ENCODE measurements around the gene PLPP3. TPM values are rescaled to one million over a fixed set of nuclear protein-coding genes. Genes with fewer than 3 reads are reported as not detected.

The PLPP3 gene
- total RNA-seq, 1 donor from 2014 or later: 106 TPM

DNA sequence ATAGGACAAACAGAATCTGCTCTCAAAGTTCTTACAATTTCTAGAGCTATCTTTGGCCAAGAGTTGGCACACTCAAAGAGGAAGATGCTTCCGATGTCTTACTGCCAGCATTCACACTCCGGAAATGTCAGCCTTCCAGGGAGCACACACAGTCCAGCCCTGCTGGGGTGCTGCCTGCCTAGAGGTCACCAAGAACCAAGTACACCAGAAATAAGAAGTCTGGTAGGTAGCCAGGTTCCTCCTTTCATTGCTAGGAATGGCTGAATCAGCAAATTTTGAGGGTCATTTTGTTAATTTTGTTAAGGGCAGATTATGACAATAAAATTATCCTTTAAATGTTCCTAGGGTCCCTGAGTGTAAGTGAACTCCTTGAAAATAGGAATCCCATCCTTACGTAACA is 77.5 kb downstream of the PLPP3 start:
- H3K4me1 ChIP-seq: peaks cover 55% of the 10 kb centered on the region
- DNase-seq (no peak), ATAC-seq (no peak)
- TF ChIP-seq, protein P1, sequence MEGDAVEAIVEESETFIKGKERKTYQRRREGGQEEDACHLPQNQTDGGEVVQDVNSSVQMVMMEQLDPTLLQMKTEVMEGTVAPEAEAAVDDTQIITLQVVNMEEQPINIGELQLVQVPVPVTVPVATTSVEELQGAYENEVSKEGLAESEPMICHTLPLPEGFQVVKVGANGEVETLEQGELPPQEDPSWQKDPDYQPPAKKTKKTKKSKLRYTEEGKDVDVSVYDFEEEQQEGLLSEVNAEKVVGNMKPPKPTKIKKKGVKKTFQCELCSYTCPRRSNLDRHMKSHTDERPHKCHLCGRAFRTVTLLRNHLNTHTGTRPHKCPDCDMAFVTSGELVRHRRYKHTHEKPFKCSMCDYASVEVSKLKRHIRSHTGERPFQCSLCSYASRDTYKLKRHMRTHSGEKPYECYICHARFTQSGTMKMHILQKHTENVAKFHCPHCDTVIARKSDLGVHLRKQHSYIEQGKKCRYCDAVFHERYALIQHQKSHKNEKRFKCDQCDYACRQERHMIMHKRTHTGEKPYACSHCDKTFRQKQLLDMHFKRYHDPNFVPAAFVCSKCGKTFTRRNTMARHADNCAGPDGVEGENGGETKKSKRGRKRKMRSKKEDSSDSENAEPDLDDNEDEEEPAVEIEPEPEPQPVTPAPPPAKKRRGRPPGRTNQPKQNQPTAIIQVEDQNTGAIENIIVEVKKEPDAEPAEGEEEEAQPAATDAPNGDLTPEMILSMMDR (IDR thresholded peaks at IDR 0.05): no peak
- H3K27ac ChIP-seq: no peak overlapping the region
- intact Hi-C loops (cut with DNase I): no loop called here
- peaks cover 39% of the 10 kb centered on the region for H3K36me3 ChIP-seq
- no peaks in the 10 kb centered on the region for H3K9me3 ChIP-seq
- no peak overlapping the region for H3K4me3 ChIP-seq
- no peaks in the 10 kb centered on the region for H3K27me3 ChIP-seq (ENCODE audit: low read depth)

DNA sequence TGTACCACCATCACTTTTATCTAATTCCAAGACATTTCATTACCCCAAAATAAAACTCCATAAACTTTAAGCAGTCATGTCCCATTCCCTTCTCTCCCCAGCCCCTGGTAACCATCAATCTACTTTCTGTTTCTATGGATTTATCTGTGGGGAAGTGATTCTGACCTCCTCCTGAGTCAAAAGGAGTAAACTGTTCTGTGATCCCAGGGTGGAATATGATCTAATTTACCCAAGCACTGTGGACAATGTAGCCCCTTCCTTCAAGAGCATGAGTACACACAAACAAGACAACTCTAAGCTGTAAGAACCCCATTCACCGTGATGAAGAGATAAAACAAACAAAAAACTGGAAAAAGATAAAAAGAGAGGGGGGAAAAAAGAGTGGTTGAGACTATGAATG is 77.9 kb downstream of the PLPP3 start:
- Histone ChIP-seq H3K9me3 (no peaks in the 10 kb centered on the region), H3K4me3 (no peak overlapping the region), H3K36me3 (peaks cover 38% of the 10 kb centered on the region), H3K27ac (no peak overlapping the region), H3K27me3 (ENCODE audit: low read depth) (no peaks in the 10 kb centered on the region), H3K4me1 (peaks cover 55% of the 10 kb centered on the region)
- TF ChIP-seq, protein P1 (IDR thresholded peaks at IDR 0.05): no peak
- DNase-seq (no peak), ATAC-seq (no peak)
- intact Hi-C loops (cut with DNase I): no loop called here

DNA sequence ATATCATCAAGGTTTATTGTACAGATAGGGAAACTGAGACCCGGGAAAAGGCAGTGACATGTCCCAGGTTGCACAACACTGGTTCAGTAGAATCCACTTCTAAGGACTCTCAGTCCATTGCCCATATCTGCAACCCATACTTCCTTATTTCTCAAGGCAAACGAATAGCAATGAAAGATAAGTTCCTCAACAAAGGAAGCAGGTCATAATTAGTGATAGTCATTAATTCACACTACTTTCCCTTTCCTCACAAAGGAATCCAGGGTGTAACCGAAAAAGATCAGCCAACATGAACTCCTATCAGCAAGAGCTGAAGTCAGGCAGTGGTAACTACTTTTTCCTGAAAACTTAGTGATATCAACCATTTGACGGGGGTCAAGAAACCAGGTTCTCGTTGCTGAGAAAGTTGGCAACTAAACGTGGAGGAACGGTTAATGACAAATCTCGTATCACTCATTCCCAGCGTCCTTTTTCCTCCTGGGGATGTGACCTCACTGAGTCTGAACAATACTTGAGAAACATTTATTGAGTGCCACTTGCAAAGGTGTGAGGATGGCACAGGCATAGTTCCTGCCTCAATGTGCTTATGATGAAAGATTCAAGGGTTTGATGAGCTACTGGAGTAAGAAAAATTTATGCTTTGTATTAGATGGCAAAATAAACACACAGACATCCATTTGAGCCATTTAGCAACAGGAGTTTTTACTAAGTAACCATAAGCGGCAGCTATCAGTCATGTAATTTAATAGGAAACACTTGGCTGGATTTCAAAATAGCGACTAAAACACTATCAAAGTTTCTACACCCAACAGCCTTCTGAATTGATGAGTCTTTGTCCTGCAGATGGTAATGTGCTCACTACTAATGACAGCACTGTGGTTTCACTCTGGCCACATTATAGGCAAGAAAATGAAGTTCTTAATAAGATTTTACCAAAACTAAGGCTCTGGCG is 82.3 kb downstream of the PLPP3 start:
- TF ChIP-seq, protein P1 (IDR thresholded peaks at IDR 0.05): no peak
- intact Hi-C loops (cut with DNase I): no loop called here
- Histone ChIP-seq H3K4me1 (peaks cover 51% of the 10 kb centered on the region), H3K36me3 (peaks cover 36% of the 10 kb centered on the region), H3K27ac (peak overlapping the region; percentile 64), H3K9me3 (no peaks in the 10 kb centered on the region), H3K27me3 (ENCODE audit: low read depth) (no peaks in the 10 kb centered on the region), H3K4me3 (no peak overlapping the region)
- no peak for DNase-seq
- peak in 1 of 2 donors; percentile 57 for ATAC-seq

DNA sequence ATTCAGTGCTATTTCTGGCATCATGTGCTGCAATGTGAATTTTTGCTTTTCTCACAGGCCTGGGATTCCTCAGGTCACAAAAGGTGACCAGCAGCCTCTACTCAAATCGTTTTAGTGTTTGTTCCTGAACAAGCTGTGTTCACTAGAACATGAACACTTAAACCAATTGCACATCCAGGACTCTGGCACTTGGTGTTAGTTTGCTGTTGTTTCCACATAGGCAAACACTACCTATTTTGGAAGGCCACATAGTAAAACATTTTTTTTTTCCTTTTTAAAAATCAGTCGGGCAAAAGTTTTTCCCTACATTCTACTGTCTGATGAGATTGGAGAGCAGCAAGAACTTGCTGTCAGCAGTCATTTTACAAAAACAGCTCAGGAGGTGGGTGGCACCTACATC is 83.2 kb downstream of the PLPP3 start:
- intact Hi-C loops (cut with DNase I): no loop called here
- Histone ChIP-seq H3K9me3 (no peaks in the 10 kb centered on the region), H3K4me1 (peaks cover 51% of the 10 kb centered on the region), H3K36me3 (peaks cover 33% of the 10 kb centered on the region), H3K4me3 (no peak overlapping the region), H3K27ac (peak overlapping the region; percentile 64), H3K27me3 (ENCODE audit: low read depth) (no peaks in the 10 kb centered on the region)
- TF ChIP-seq, protein P1 (IDR thresholded peaks at IDR 0.05): no peak
- ATAC-seq: peak; percentile 72 to 79
- DNase-seq: no peak

DNA sequence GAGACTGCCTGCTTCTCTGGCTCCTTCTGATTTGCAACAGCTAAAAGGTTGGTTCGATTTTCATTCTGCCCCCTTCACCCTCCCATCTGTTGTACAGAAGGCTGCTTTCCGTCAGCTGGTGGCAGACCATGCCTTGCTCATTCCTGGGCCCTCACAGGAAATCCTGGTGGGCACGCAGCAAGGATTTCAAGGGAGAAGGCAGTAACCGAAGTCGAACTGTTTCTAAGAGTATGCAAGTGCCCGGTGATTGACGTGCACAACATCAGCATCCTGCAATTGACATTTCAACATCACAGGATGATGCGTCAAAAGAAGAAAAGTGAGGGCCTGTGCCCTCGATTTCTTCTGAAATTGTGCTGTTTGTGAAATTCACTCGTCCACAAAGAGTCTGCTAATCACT is 83.8 kb downstream of the PLPP3 start:
- Histone ChIP-seq H3K27me3 (ENCODE audit: low read depth) (no peaks in the 10 kb centered on the region), H3K4me3 (no peak overlapping the region), H3K27ac (no peak overlapping the region), H3K9me3 (no peaks in the 10 kb centered on the region), H3K36me3 (peaks cover 27% of the 10 kb centered on the region), H3K4me1 (peaks cover 54% of the 10 kb centered on the region)
- TF ChIP-seq, protein P1 (IDR thresholded peaks at IDR 0.05): no peak
- ATAC-seq (no peak), DNase-seq (no peak)
- intact Hi-C loops (cut with DNase I): no loop called here

All from lower lobe of right lung (tissue), 2 donors.